Bronchial epithelial cell (primary cell): ENCODE results near the gene P2RY11. TPM values are rescaled to one million over a fixed set of nuclear protein-coding genes. Genes with fewer than 3 reads are reported as not detected.
A peak's percentile ranks its signal among the peaks of the same experiment; 100 is the strongest.

Experiments
- DNase-seq: peaks from one replicate; pipeline ENCODE4 v3.0.0-alpha.2; 2010; ENCODE audit warnings: low read depth
- FAIRE-seq: peaks from 2 replicates; lab custom pipeline; 2011; peaks lifted over from hg19 to GRCh38; lab: Jason Lieb, UNC
- H3K27me3 ChIP-seq: 2 replicates; pipeline ENCODE4 v1.5.1; 2011; ENCODE audit warnings: low read length; ENCODE audit not compliant: control insufficient read depth, insufficient read depth
- H3K36me3 ChIP-seq: 2 replicates; pipeline ENCODE4 v1.5.1; 2011; ENCODE audit warnings: low read length; ENCODE audit not compliant: control insufficient read depth, insufficient read depth
- H3K4me3 ChIP-seq: 2 replicates; pipeline ENCODE4 v1.5.1; 2011; ENCODE audit warnings: mild to moderate bottlenecking, low read depth, low read length, control low read depth
- total RNA-seq: library from RNA; depleted of rRNA; stranded (reverse); fragments of >200 nt; gene quantifications from 2 replicates; pipeline ENCODE4 v1.2.1, GENCODE V29; 2014
- TF ChIP-seq, protein P1 (sequence below): IDR thresholded peaks from 2 replicates; pipeline ENCODE4 v1.5.1; 2011; ENCODE audit warnings: mild to moderate bottlenecking, moderate library complexity, low read length, control low read depth, inconsistent platforms; ENCODE audit not compliant: insufficient read depth, severe bottlenecking

P2RY11 gene
- total RNA-seq, 1 donor from 2014 or later, result 1.1 TPM

DNA sequence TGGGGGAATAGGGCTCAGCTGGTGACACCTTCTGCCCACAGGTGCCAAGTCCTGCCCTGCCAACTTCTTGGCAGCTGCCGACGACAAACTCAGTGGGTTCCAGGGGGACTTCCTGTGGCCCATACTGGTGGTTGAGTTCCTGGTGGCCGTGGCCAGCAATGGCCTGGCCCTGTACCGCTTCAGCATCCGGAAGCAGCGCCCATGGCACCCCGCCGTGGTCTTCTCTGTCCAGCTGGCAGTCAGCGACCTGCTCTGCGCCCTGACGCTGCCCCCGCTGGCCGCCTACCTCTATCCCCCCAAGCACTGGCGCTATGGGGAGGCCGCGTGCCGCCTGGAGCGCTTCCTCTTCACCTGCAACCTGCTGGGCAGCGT lies 2.1 kb downstream of the P2RY11 start:
- TF ChIP-seq, protein P1, sequence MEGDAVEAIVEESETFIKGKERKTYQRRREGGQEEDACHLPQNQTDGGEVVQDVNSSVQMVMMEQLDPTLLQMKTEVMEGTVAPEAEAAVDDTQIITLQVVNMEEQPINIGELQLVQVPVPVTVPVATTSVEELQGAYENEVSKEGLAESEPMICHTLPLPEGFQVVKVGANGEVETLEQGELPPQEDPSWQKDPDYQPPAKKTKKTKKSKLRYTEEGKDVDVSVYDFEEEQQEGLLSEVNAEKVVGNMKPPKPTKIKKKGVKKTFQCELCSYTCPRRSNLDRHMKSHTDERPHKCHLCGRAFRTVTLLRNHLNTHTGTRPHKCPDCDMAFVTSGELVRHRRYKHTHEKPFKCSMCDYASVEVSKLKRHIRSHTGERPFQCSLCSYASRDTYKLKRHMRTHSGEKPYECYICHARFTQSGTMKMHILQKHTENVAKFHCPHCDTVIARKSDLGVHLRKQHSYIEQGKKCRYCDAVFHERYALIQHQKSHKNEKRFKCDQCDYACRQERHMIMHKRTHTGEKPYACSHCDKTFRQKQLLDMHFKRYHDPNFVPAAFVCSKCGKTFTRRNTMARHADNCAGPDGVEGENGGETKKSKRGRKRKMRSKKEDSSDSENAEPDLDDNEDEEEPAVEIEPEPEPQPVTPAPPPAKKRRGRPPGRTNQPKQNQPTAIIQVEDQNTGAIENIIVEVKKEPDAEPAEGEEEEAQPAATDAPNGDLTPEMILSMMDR, result no peak
- FAIRE-seq (no peak), DNase-seq (no peak)
- Histone ChIP-seq H3K36me3 (peaks cover 48% of the 10 kb centered on the region), H3K4me3 (no peak overlapping the region), H3K27me3 (no peaks in the 10 kb centered on the region)

DNA sequence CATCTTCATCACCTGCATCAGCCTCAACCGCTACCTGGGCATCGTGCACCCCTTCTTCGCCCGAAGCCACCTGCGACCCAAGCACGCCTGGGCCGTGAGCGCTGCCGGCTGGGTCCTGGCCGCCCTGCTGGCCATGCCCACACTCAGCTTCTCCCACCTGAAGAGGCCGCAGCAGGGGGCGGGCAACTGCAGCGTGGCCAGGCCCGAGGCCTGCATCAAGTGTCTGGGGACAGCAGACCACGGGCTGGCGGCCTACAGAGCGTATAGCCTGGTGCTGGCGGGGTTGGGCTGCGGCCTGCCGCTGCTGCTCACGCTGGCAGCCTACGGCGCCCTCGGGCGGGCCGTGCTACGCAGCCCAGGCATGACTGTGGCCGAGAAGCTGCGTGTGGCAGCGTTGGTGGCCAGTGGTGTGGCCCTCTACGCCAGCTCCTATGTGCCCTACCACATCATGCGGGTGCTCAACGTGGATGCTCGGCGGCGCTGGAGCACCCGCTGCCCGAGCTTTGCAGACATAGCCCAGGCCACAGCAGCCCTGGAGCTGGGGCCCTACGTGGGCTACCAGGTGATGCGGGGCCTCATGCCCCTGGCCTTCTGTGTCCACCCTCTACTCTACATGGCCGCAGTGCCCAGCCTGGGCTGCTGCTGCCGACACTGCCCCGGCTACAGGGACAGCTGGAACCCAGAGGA lies 2.6 kb downstream of the P2RY11 start:
- H3K4me3 ChIP-seq, result no peak overlapping the region
- FAIRE-seq, result no peak
- DNase-seq, result no peak
- H3K27me3 ChIP-seq, result no peaks in the 10 kb centered on the region
- peaks cover 47% of the 10 kb centered on the region for H3K36me3 ChIP-seq
- TF ChIP-seq, protein P1, result no peak

DNA sequence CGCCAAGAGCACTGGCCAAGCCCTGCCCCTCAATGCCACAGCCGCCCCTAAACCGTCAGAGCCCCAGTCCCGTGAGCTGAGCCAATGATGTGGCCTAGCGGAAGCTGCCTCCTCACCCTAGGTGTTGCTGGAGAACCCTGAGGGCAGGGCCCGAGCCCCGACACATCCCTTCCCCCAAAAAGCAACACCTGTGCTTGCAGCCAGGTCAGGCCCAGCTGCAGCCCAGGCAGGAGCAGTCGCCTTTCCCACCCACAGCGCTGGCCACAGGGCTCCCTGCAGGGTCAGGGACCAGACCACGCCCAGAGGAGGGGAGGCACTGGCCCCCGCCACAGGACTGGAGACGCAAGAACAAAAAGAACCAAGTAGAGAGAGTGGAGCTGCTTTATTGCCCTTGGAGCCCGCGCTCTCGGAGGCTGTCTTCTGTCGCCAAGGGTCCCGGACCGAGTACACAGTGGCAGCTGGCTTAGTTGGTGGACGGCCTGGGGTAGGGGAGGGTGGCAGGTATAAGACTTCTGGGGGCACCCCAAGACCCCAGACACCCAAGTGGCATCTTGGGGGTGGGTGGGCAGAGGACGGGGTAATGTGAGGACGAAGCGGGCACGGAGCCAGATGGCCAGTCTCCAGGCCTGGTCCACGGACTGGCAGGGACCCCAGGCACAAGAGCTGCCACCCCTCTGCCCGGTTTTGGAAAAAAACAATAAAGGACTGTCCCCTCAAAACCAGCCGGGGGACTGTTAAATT lies 3.3 kb downstream of the P2RY11 start:
- no peak overlapping the region for H3K4me3 ChIP-seq
- TF ChIP-seq, protein P1, result no peak
- DNase-seq (no peak), FAIRE-seq (peak; percentile 7)
- peaks cover 40% of the 10 kb centered on the region for H3K36me3 ChIP-seq
- H3K27me3 ChIP-seq, result no peaks in the 10 kb centered on the region

GRCh38 chr19:10115392-10116084 lies 4.0 kb downstream of the P2RY11 start:
- DNase-seq (no peak), FAIRE-seq (no peak)
- no peaks in the 10 kb centered on the region for H3K27me3 ChIP-seq
- H3K4me3 ChIP-seq, result no peak overlapping the region
- H3K36me3 ChIP-seq, result peaks cover 35% of the 10 kb centered on the region
- TF ChIP-seq, protein P1, result no peak

GRCh38 chr19:10116085-10116865 lies 4.8 kb downstream of the P2RY11 start:
- TF ChIP-seq, protein P1, result no peak
- peaks cover 28% of the 10 kb centered on the region for H3K36me3 ChIP-seq
- DNase-seq (no peak), FAIRE-seq (no peak)
- no peaks in the 10 kb centered on the region for H3K27me3 ChIP-seq
- no peak overlapping the region for H3K4me3 ChIP-seq
